Measurements from ENCODE around the gene EN1. TPM values are rescaled to one million over a fixed set of nuclear protein-coding genes. Genes with fewer than 3 reads are reported as not detected.

The EN1 gene
- total RNA-seq, 1 experiment from 2014 or later, result not detected

- no peaks in the 10 kb centered on the region for H4K20me1 ChIP-seq (ENCODE audit: insufficient read depth)
- ChIA-PET RAD21 (ENCODE audit: low non-redundant PET in 1 of 2, low total read pairs in 2 of 2, uncharacterized antibody in 2 of 2, unreplicated experiment in 2 of 2) (interaction anchor here in 1 of 2 experiments (0.6 kb wide), 1 partner anchor 629 kb away, joined by 6 read pairs; no protein-coding TSS in a partner anchor), POLR2A (no interaction called here), CTCF (no interaction called here)
- no peak overlapping the region for H3K4me2 ChIP-seq (ENCODE audit: low read length)
- TF ChIP-seq JUND (IDR thresholded peaks at IDR 0.05), result no peak
- TF ChIP-seq CEBPB (IDR thresholded peaks at IDR 0.05; ENCODE audit: low read depth), result no peak
- no peak for TF ChIP-seq EGR1 (IDR thresholded peaks at IDR 0.05; ENCODE audit: low read depth)
- no peak for TF ChIP-seq EZH2phosphoT487 (IDR thresholded peaks at IDR 0.05; ENCODE audit: borderline replicate concordance)
- no peak for TF ChIP-seq YY1 (IDR thresholded peaks at IDR 0.05; ENCODE audit: extremely low read depth, insufficient replicate concordance, low read depth, low read length)
- no peak for TF ChIP-seq ELF1 (IDR thresholded peaks at IDR 0.05; ENCODE audit: borderline replicate concordance, low read depth)
- TF ChIP-seq ZBTB33 (IDR thresholded peaks at IDR 0.05; ENCODE audit: extremely low read depth, insufficient replicate concordance, low read length), result no peak
- no peak overlapping the region for H3K9ac ChIP-seq (ENCODE audit: low read length)
- no peak for DNase-seq (ENCODE audit: low read depth, low spot score)
- H3K27ac ChIP-seq (ENCODE audit: low read depth, low read length), result no peak overlapping the region
- peaks cover 0 to 4% of the 10 kb centered on the region in 2 experiments; a peak in 1 of 4 replicates for H3K4me1 ChIP-seq (ENCODE audit: control insufficient read depth in 1 of 2, insufficient read depth in 2 of 2, low read length in 2 of 2)
- BruUV-seq (replicated peaks), result no TSS peak
- H2AFZ ChIP-seq (ENCODE audit: low read depth, low read length, poor library complexity, severe bottlenecking), result no peak overlapping the region
- no peak for ATAC-seq
- no peak overlapping the region for H3K4me3 ChIP-seq (replicated peaks in 1 of 2; ENCODE audit: low read depth in 1 of 2, low read length in 2 of 2)
- intact Hi-C loops (cut with micrococcal nuclease), result no loop called here
- H3K36me3 ChIP-seq (ENCODE audit: control insufficient read depth in 1 of 2, insufficient read depth in 2 of 2, low read length in 2 of 2), result no peaks in the 10 kb centered on the region
- H3K79me2 ChIP-seq (ENCODE audit: insufficient read depth, low read length), result no peaks in the 10 kb centered on the region
- H3K9me3 ChIP-seq (ENCODE audit: control insufficient read depth in 1 of 2, insufficient read depth in 1 of 2, low read depth in 1 of 2, low read length in 2 of 2), result no peaks in the 10 kb centered on the region
- no peaks in the 10 kb centered on the region for H3K27me3 ChIP-seq (ENCODE audit: insufficient read depth, low read length)
- H3K9me2 ChIP-seq (ENCODE audit: insufficient read depth), result no peaks in the 10 kb centered on the region
These were observed 4.2 kb upstream of the EN1 start for GRCh38 chr2:118851650-118852049.

GRCh38 chr2:118850901-118851415 is 3.5 kb upstream of the EN1 start:
- POLR2A ChIA-PET, result no interaction called here
- TF ChIP-seq POLR2A (IDR thresholded peaks at IDR 0.05; ENCODE audit: borderline replicate concordance, extremely low read depth, insufficient read depth, insufficient read length) (no peak), CBX3 (IDR thresholded peaks at IDR 0.05; ENCODE audit: low read depth) (no peak), EZH2phosphoT487 (IDR thresholded peaks at IDR 0.05; ENCODE audit: borderline replicate concordance) (no peak), EZH2 (IDR thresholded peaks at IDR 0.05) (no peak)
- RAD21 ChIA-PET (ENCODE audit: low non-redundant PET in 1 of 2, low total read pairs in 2 of 2, uncharacterized antibody in 2 of 2, unreplicated experiment in 2 of 2), result no interaction called here
- no TSS peak for BruUV-seq (replicated peaks)
- DNase-seq (ENCODE audit: low read depth, low spot score), result no peak
- intact Hi-C loops (cut with micrococcal nuclease), result no loop called here
- H3K27me3 ChIP-seq (ENCODE audit: insufficient read depth, low read length), result no peaks in the 10 kb centered on the region
- H4K20me1 ChIP-seq (ENCODE audit: insufficient read depth), result no peaks in the 10 kb centered on the region
- no peaks in the 10 kb centered on the region for H3K9me2 ChIP-seq (ENCODE audit: insufficient read depth)
- no peak overlapping the region for H3K27ac ChIP-seq (ENCODE audit: low read depth, low read length)
- H3K9me3 ChIP-seq (ENCODE audit: control insufficient read depth in 1 of 2, insufficient read depth in 1 of 2, low read depth in 1 of 2, low read length in 2 of 2), result no peaks in the 10 kb centered on the region
- H3K36me3 ChIP-seq (ENCODE audit: control insufficient read depth in 1 of 2, insufficient read depth in 2 of 2, low read length in 2 of 2), result no peaks in the 10 kb centered on the region
- H3K79me2 ChIP-seq (ENCODE audit: insufficient read depth, low read length), result no peaks in the 10 kb centered on the region
- H3K4me3 ChIP-seq (replicated peaks in 1 of 2; ENCODE audit: low read depth in 1 of 2, low read length in 2 of 2), result no peak overlapping the region
- no peak overlapping the region for H3K4me2 ChIP-seq (ENCODE audit: low read length)
- H3K9ac ChIP-seq (ENCODE audit: low read length), result no peak overlapping the region
- no peak for ATAC-seq
- H3K4me1 ChIP-seq (ENCODE audit: control insufficient read depth in 1 of 2, insufficient read depth in 2 of 2, low read length in 2 of 2), result peaks cover 0 to 3% of the 10 kb centered on the region in 2 experiments; a peak in 1 of 4 replicates
- CTCF ChIA-PET, result no interaction called here
- H2AFZ ChIP-seq (ENCODE audit: low read depth, low read length, poor library complexity, severe bottlenecking), result no peak overlapping the region
